Endometrium (tissue), 2 donors: Measurements from ENCODE around the gene MBNL3.

ENCODE experiments used
- FAIRE-seq: peaks from 2 replicates; lab custom pipeline; 2012; peaks lifted over from hg19 to GRCh38; lab: Jason Lieb, UNC
- donor health status: control.
- donor health status: control.

MBNL3 gene, protein sequence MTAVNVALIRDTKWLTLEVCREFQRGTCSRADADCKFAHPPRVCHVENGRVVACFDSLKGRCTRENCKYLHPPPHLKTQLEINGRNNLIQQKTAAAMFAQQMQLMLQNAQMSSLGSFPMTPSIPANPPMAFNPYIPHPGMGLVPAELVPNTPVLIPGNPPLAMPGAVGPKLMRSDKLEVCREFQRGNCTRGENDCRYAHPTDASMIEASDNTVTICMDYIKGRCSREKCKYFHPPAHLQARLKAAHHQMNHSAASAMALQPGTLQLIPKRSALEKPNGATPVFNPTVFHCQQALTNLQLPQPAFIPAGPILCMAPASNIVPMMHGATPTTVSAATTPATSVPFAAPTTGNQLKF

GRCh38 chrX:132488819-132489577 lies at the start of gene MBNL3:
MBNL3 (minus strand) TSS chrX:132489038; CDS start chrX:132439611, 49,427 bp downstream.
- no peak for FAIRE-seq

- no peak for FAIRE-seq
Observed at GRCh38 chrX:132533409-132533808, 44.6 kb upstream of the MBNL3 start.

DNA sequence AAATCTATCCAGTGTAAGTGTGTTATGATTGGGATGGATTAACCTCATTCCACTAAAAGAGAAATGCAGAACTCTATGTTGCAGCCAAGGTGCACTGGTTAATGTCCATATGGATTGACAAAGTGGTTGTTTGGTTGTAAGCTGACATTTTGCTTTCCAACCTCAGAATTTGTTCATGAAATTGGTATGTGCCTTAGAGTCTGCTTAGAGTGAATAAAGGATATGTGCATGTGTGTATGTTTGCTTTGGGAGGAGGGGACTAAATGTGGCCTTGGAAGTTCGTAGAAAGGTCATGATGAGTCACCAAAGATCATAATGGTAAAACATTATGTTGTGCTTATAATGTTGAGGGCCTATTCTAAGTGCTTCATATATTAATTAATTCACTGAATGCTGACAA lies 44.1 kb upstream of the MBNL3 start:
- no peak for FAIRE-seq

- FAIRE-seq, result no peak
Observed at GRCh38 chrX:132532097-132532496, 43.3 kb upstream of the MBNL3 start.

DNA sequence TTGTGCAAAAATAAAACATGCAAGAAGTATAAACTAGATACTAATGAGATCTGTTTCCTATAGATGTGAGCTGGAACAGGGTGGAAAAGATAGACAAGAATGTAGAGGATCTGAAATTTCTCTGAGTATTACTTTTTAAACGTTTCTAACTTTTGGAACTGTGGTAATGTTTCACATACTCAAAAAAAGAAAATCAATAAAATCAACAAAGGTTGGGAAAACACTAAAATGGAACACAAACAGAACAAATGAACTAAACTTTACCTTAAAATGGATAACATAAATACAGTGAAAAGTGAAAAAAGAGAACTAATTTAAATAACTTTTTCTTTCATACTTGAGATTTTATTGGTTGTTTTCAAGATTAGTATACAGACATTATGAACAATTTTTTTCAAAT lies 32.0 kb upstream of the MBNL3 start:
- no peak for FAIRE-seq

- FAIRE-seq, result no peak
Observed at GRCh38 chrX:132520213-132520612, 31.4 kb upstream of the MBNL3 start.

DNA sequence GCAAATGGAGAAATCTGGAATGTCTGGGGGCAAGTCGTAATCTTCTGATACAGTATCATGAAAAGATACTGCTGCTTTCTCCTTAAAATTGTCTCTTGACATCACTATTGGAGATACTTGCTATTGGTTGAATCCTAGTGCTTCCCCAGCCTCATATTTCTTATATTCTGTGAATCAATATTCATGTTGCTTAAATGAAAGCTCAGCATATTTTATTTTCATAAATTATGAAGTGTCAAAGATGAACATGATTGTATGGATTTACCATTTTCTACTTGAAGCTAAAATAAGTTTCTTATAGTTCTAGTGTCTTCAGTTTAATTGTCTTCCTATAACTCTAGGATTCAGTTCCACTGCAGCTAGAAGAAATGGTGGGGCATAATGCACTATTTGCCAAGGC lies 29.6 kb upstream of the MBNL3 start:
- no peak for FAIRE-seq

DNA sequence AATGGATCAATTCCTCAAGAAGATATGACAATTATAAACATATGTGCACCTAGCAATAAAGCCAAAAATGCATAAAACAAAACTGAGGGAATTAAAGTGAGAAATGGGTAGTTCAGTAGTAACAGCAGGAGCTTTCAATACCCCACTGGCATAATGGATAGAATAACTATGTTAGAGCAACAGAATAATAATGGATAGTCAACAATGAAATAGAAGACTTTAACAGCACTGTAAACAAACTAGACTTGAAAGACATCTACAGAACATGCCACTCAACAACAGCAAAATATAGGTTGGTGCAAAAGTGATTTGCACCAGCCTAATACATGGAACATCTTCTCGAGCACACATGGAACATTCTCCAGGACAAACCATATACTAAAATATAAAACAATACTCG lies 20.0 kb upstream of the MBNL3 start:
- FAIRE-seq, result no peak

- no peak for FAIRE-seq
Observed at GRCh38 chrX:132505116-132505515, 16.3 kb upstream of the MBNL3 start.

GRCh38 chrX:132504417-132504816 lies 15.6 kb upstream of the MBNL3 start:
- no peak for FAIRE-seq

GRCh38 chrX:132501606-132502005 lies 12.8 kb upstream of the MBNL3 start:
- no peak for FAIRE-seq

GRCh38 chrX:132497432-132497831 lies 8.6 kb upstream of the MBNL3 start:
- FAIRE-seq, result no peak

DNA sequence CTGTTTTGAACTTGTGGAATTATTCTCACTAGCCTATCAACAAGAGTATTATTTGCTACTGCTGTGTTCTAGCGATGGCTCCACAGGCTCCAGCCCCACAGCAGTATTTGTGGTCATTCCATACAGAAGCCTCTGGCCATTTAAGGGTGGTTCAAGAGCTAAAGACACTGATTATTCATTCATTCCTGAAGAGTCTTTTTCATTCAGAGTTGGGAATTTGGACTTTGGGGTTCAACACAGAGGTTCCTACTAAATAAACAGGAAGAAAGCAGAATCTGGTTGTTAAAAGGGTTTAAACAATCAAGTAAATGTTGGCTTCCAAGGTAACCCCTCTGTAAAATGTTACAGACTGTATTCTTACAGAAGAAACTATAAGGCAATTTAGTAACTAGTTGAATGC lies 4.3 kb upstream of the MBNL3 start:
- FAIRE-seq, result no peak

- no peak for FAIRE-seq
Observed at GRCh38 chrX:132491191-132491590, 2.4 kb upstream of the MBNL3 start.

GRCh38 chrX:132489578-132490419 lies 961 bp upstream of the MBNL3 start:
- FAIRE-seq, result no peak

DNA sequence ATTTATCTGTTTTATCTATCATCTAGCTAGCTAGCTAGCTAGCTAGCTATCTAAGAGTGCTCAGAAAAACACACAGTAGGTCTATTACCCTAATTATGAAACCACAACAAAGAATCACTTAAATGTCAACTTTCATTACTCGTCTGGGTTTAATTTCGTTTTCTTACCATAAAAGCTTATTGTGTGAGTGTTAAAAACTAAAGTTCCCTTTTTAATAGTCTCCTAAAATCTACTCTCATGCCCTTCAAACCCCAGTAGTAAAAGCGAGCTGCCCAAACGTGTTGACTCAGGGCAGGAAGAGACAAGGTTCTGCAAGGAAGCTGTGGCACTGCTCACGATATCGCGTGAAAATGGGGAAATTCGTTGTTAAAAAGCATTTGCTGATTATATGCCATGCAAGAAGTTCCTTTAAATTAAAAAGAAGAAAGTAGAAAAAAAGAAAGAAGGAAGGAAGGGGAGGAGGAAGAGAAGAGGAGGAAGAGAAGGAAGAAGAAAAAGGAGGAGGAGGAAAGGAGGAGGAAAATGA lies 595 bp downstream of the MBNL3 start:
- FAIRE-seq, result no peak

- FAIRE-seq, result no peak
Observed at GRCh38 chrX:132486599-132487178, 2.1 kb downstream of the MBNL3 start.

DNA sequence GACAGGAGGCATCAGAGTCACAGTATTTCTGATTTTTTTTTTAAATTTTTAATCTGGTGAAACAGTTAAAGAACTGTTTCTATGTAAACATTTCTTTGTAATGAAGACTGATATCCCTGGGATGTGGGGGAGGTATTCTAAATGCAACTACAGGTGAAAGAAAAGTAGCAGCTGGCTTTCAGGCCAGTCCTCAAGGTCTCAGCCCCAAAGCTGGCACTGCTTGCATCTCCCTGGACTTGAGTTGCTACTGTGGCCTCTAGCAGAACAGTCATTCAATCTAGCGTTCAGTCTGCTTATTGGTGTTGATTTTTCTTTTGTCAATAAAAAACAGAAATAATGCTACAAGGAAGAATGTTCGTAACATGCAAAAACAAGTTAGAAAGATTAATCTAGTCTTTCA lies 4.9 kb downstream of the MBNL3 start:
- FAIRE-seq, result no peak

DNA sequence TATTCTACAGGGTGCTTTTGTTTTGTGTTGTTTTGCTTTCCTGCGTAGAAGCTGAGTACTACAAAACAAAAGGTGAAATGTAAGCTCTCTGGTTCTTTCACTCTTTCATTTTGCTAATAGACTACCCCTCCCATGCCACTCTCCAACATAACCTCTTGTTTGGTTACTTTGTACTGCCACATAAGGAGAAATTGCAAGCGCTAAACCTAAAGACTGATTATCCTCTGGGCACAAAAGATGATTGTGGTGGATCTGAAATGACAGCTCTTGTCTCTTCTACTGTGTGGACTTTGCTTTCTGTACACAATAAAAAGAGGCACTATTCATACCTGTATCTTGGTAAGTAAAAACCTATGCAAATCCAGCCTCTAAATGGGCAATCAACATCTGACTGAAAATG lies 5.3 kb downstream of the MBNL3 start:
- FAIRE-seq, result no peak

GRCh38 chrX:132482632-132483031 lies 6.2 kb downstream of the MBNL3 start:
- FAIRE-seq, result no peak

- no peak for FAIRE-seq
Observed at GRCh38 chrX:132481449-132481848, 7.4 kb downstream of the MBNL3 start.

- no peak for FAIRE-seq
Observed at GRCh38 chrX:132480581-132481203, 8.1 kb downstream of the MBNL3 start.
